Nephron (organoid): ENCODE results near the gene AKAP5.

Experiments
- H3K27ac Mint-ChIP-seq, 3 experiments: 2 replicates each; pipeline ENCODE4 v1.8.0; 2020; ENCODE audit warnings: mixed read lengths in 3 of 3, mild to moderate bottlenecking in 2 of 3, moderate library complexity in 1 of 3
- H3K27me3 Mint-ChIP-seq: 2 replicates; pipeline ENCODE4 v1.8.0; 2021; ENCODE audit warnings: low read depth, mild to moderate bottlenecking, moderate library complexity, mixed read lengths
- H3K36me3 Mint-ChIP-seq: 2 replicates; pipeline ENCODE4 v1.8.0; 2020; ENCODE audit warnings: low read depth, mixed read lengths
- H3K4me1 Mint-ChIP-seq: 2 replicates; pipeline ENCODE4 v1.8.0; 2020; ENCODE audit warnings: mixed read lengths
- H3K4me3 Mint-ChIP-seq, 3 experiments: 2 replicates each; pipeline ENCODE4 v1.8.0; 2020; ENCODE audit warnings: mild to moderate bottlenecking in 3 of 3, mixed read lengths in 3 of 3, moderate library complexity in 2 of 3
- H3K9me3 Mint-ChIP-seq: 2 replicates; pipeline ENCODE4 v1.8.0; 2020; ENCODE audit warnings: mixed read lengths
- CTCF ChIP-seq, 3 experiments: fragments of 200-600 bp; sonication (generic); IDR thresholded peaks; one replicate each; pipeline ENCODE4 v1.5.0; 2021; ENCODE audit warnings: antibody characterized with exemption in 3 of 3; ENCODE audit not compliant: unreplicated experiment in 3 of 3

Gene AKAP5

GRCh38 chr14:64465191-64465822 is at the start of gene AKAP5:
Gene AKAP5 (plus strand): TSS chr14:64465499. CDS start chr14:64468395, 2,896 bp downstream.
- Mint-ChIP-seq H3K27me3 (peaks cover 9% of the 10 kb centered on the region), H3K4me1 (peaks cover 6% of the 10 kb centered on the region), H3K9me3 (no peaks in the 10 kb centered on the region), H3K4me3 (peak within 1 kb of the TSS; percentile 82 to 91 (median 89)), H3K36me3 (peaks cover 3% of the 10 kb centered on the region), H3K27ac (peak within 1 kb of the TSS; percentile 48 to 76 (median 61))
- TF ChIP-seq CTCF (IDR thresholded peaks at IDR 0.05; ENCODE audit: unreplicated experiment in 3 of 3), result no peak

- Mint-ChIP-seq H3K36me3 (peaks cover 65% of the 10 kb centered on the region), H3K9me3 (no peaks in the 10 kb centered on the region), H3K27ac (no peak overlapping the region), H3K27me3 (no peaks in the 10 kb centered on the region), H3K4me3 (no peak overlapping the region), H3K4me1 (peaks cover 6% of the 10 kb centered on the region)
- TF ChIP-seq CTCF (IDR thresholded peaks at IDR 0.05; ENCODE audit: unreplicated experiment in 3 of 3), result no peak
These were observed 48.9 kb upstream of the AKAP5 start for GRCh38 chr14:64416348-64416932.

GRCh38 chr14:64417055-64417770 is 48.1 kb upstream of the AKAP5 start:
- Mint-ChIP-seq H3K27ac (no peak overlapping the region), H3K27me3 (no peaks in the 10 kb centered on the region)

GRCh38 chr14:64417771-64418125 is 47.6 kb upstream of the AKAP5 start:
- no peak overlapping the region for H3K27ac Mint-ChIP-seq
- peaks cover 6% of the 10 kb centered on the region for H3K4me1 Mint-ChIP-seq
- H3K27me3 Mint-ChIP-seq, result no peaks in the 10 kb centered on the region
- no peak overlapping the region for H3K4me3 Mint-ChIP-seq
- H3K36me3 Mint-ChIP-seq, result peaks cover 66% of the 10 kb centered on the region
- no peaks in the 10 kb centered on the region for H3K9me3 Mint-ChIP-seq
- TF ChIP-seq CTCF (IDR thresholded peaks at IDR 0.05; ENCODE audit: unreplicated experiment in 3 of 3), result no peak

More at GRCh38 chr14:64417055-64417770, 48.1 kb upstream of the AKAP5 start:
- TF ChIP-seq CTCF (IDR thresholded peaks at IDR 0.05; ENCODE audit: unreplicated experiment in 3 of 3), result no peak
- H3K36me3 Mint-ChIP-seq, result peaks cover 63% of the 10 kb centered on the region
- no peaks in the 10 kb centered on the region for H3K9me3 Mint-ChIP-seq
- H3K4me3 Mint-ChIP-seq, result no peak overlapping the region
- H3K4me1 Mint-ChIP-seq, result peaks cover 6% of the 10 kb centered on the region

- TF ChIP-seq CTCF (IDR thresholded peaks at IDR 0.05; ENCODE audit: unreplicated experiment in 3 of 3), result no peak
- Mint-ChIP-seq H3K9me3 (no peaks in the 10 kb centered on the region), H3K4me1 (peaks cover 6% of the 10 kb centered on the region), H3K27ac (no peak overlapping the region), H3K36me3 (peaks cover 70% of the 10 kb centered on the region), H3K4me3 (no peak overlapping the region), H3K27me3 (no peaks in the 10 kb centered on the region)
These were observed 46.3 kb upstream of the AKAP5 start for GRCh38 chr14:64419003-64419402.
